NCI-H2029 treated with DMSO at 0.1 percent for 48 hours (cell line): Measurements from ENCODE around the gene SFT2D3.

Source experiments
- DNase-seq: peaks from one replicate; lab custom pipeline; 2025; lab: John Stamatoyannopoulos, UW

SFT2D3 gene, protein sequence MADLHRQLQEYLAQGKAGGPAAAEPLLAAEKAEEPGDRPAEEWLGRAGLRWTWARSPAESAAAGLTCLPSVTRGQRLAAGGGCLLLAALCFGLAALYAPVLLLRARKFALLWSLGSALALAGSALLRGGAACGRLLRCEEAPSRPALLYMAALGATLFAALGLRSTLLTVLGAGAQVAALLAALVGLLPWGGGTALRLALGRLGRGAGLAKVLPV

DNA sequence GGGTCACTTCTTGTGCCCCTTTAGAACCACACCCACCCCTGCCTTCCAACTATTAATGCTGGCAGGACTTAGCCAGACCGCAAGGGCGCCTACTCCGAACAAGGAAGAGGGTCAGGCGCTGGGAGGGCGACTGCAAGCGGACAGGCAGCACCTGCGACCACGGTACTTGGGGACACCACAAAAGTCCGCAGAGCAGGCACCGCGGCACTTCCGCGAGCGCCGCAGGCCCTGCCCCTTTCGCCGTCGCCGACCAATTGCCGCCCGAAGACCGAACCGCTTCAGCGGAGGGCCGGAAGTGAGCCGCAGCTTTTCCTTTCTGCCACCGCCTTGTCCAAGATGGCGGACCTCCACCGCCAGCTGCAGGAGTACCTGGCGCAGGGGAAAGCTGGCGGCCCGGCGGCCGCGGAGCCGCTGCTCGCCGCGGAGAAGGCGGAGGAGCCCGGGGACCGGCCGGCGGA is at the start of gene SFT2D3:
Gene SFT2D3 (plus strand): TSS at position 305 of the 458 bp plus-strand sequence. CDS start 32 bp downstream, at position 337.
- peak; percentile 79 for DNase-seq

DNA sequence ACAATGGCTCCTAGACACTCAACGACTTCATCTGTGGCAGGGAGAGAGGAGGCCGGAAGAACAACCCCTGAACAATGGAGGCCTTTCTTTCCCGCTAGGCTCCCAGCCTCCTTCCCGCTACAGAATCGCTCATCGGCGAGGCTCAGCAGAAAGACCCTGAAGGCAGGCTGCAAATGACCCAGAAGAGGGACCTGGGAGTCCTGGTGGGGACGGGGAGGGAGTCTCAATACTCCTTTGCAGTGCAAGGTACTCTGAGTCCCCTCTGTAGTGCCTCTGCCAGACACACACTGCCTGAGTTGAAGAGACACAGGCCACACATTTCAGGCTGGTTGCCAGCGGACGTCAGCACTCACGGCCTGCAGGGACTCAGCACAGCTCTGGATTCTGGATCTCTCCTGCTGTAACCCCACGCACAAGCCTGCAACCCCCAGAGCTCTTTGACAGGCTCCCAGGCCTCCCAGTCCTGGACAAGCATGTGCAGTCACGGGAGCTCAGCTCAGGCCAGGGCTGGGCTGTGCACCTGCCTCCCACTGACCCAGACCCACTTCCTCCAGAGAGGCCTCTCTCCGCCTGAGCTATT is 49.2 kb upstream of the SFT2D3 start:
- no peak for DNase-seq

DNA sequence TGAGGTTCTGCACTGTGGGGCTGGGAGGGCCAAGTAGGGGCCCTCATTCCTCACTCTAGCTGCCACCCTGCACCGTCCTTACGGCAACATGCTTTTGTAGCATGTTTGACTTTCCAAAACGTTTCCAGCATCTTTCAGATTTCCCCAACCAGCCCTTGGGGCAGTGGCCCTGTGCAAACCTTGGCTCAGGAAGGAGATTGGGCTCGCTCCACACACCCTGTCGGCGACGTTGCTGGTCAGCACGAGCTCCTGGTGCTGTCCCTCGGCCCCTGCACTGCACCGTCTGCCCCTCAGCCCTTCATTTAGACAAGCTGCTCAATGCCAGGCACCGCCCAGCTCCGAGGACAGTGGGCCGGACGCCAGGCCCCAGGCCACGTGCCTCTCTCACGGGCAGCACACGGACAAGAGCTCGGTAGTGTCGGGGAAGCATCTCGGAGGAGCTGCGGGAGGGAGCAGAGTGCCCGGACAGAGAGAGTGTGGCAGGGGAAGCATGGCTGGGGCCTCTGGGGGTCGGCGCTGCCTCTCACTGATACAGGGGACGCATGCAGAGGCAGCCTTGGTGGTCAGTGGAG is 48.4 kb upstream of the SFT2D3 start:
- no peak for DNase-seq

DNA sequence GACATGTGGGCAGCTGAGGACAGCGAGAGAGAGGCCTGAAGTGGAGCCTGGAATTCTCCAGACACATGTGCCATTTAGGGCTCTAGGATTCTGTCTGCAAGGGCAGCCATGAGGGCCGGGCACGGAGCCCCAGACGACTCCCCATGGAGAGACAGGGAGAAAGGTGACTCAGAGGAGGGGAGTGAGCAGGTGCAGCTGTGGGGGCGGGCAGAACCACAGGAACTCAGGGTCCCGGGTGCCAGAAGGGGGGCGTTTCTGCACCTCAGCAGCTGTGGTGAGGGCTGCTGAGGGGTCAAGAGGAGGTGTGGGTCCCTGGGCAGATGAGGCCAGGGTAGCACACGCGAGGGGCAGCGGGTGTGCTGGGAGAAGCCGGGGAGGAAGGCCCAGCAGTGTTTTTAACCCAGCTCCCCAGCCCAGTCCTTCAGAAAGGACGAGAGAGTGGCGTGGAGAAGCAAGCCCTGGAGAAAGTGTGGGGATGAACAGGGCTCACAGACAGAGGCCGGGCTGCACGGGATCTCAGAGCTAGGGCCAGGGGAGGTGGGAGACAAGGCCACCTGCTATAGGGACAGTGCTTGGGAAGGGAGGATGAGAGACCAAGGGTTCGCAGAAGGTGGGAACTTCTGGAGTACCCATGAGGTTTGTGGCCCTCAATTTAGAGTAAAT is 47.7 kb upstream of the SFT2D3 start:
- DNase-seq: no peak

DNA sequence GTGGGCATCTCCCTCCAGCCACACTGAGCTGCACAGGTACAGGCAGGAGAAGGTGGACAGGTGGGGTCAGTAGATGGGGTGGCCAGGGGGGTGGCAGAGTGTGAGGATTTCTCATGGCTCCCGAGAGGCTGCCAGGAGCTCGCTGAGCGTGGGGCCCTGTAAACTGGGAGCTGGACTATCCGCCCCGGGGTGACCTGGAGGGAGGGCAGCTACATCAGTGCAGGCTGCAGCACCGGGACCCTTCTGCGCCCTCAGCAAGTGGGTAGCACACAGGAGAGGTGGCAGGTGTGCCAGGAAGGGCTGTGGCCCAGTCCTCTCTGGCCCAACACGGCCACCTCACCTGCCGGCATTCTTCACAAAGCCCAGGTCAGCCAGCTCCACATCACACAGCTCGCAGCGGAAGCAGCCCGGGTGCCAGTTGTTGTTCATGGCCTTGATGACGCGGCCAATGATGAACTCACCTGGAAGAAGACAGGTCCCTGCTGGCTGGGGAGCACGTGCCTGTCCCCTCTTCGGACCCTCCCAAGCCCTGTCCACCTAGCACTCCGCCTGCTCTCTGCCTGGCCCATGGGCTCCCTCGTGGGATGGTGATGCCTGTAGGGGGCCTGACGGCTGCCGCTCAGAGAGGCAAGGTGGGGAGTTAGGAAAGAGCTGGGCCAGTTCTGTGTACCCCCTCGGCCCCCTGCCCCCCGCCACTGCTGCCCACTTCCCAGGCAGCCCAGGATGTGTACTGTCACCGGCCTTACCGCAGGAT is 47.0 kb upstream of the SFT2D3 start:
- no peak for DNase-seq

DNA sequence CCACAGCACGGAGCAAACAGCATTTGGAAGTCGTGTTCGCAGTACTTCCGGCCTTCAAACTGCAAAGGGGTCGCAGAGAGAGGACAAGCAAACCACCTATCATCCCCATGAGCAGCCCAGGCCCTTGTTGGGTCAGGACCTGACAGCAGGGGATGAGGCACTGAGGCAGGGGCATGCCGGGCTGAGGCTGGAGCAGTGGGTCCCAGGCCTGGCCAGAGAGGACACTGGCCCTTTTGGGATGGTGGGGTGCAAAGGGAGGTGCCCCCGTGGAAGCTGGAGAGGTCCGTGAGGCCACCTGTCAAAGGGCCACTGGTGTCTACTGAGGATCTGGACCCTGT is 46.5 kb upstream of the SFT2D3 start:
- no peak for DNase-seq

DNA sequence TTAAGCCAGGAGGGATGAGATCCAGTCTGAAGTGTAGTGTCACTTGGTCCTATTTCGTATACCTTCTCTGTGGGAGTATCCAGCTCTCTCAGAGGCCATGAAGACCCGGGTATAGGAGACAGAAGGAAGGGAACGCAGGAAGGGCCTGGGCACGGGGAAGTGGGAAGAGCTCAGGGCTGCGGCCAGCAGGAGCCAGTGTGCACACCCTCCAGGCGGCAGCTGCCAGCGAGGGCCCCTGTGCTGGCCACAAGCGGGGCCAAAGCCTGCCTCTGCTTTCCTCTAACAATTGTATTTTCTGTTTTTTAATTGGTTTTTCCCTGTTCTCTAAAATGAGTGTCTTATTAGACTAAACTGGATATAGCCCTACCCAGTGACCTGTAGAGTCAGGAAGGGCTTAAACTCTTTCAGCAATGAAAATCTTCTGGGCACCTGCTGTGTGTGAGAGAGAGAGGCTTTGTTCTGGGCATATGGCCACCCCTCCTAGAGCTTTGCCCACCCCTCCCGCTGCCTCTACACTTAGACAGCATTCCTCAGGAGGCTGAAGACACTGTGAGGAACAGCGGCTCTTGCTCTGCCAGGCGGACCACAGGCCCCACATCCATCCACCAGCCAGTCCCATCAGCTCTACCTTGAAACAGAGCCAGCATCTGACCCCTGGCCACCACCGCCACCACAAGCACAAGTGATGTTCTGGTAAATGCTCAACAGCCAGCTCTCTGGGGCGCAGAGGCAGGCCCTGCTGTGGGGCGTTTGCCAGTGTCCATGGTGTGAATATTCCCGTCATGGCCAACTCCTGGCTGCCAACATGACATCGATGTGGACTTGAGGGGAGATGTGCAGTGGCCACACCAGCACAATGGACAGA is 45.9 kb upstream of the SFT2D3 start:
- DNase-seq: no peak

DNA sequence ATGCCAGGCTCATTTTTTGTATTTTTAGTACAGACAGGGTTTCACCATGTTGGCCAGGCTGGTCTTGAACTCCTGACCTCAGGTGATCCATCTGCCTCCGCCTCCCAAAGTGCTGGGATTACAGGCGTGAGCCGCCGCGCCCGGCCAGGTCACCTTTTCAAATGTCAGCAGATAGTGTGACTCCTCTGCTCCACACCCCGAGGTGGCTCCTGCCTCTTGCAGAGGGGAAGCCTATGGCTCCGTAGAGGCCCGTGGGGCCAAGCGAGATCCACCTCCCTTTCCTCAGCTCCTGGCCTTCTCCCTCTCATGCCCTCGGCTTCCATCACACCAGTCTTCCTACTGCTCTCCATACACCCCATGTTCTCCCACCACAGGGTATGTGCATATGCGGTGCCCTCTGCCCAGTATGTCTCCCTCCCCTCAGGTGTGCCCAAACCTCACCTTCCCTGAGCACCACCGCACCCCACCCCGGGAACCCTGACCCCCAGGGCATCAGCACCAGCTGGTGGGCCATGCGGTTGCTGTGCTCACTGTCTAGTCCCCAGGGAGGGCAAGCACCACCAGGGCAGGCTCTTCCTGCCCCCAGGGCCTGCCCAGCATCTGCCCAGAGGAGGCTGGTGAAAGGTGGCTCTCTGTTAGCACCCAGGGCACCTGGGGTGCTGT is 44.6 kb upstream of the SFT2D3 start:
- no peak for DNase-seq

DNA sequence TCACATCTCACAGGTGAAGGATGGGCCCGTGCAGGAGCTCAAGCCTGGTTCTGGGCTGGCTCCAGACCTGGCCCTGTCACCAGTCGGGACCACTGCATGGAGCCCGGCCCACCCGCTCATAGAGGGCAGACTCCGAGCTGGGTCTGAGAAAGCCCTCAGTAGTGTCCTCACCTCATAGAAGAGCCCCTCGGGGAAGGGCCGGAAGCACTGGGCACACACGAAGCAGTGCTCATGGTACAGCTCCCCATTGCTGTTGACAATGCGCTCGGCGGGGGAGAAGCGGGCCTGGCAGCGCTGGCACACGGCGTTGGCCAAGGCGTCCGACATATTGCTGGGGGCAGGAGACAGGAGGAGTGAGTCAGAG is 44.1 kb upstream of the SFT2D3 start:
- DNase-seq: no peak

DNA sequence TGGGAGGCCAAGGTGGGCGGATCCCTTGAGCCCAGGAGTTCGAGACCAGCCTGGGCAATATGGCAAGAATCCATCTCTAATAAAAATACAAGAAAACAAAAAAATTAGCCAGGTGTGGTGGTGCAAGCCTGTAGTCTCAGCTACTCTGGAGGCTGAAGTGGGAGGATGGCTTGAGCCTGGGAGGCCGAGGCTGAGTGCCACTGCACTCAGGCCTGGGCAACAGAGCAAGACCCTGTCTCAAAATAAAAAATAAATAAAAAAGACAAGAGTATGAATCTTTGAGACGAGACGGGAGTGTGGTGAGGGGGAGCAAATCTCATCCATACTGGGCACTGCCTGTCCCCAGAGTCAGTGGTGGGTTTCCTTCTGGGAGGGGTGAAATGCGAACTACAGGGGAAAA is 43.2 kb upstream of the SFT2D3 start:
- DNase-seq: no peak

DNA sequence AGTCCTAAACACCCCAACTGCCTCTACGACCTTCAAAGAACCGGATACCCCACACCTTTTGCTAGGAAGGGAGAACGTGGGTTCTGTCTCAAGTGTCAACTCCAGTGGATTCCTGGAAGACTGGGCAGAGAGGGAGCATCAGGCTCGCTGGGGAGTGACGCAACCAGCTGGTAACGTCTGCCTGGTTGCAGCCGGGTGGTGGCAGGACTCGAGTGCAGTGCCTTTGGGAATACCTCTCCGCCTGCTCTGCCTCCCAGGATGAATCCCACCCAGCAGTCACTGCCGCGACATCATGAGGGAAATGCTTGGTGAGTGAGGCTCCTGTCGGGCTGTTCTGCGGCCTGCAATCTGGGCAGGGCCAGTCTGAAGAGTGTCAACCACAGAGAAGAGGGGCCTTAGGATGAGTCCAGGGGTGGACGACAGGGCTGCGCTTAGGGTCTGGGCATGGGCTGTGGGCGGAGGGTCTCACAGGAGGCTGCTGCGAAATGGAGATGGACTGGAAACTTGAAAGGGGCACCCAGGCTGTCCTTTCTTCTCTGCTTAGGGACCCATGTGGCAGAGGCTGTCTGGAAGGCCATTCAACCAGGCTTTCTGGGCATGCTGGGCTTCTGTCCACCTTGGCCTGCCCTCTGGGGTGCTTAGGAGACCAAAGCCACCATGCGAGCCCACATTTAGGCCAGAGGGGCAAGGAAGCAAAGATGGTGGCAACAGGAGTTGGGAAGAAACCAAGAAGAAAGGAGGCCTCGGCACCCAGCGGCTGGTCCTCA is 42.5 kb upstream of the SFT2D3 start:
- DNase-seq: no peak

DNA sequence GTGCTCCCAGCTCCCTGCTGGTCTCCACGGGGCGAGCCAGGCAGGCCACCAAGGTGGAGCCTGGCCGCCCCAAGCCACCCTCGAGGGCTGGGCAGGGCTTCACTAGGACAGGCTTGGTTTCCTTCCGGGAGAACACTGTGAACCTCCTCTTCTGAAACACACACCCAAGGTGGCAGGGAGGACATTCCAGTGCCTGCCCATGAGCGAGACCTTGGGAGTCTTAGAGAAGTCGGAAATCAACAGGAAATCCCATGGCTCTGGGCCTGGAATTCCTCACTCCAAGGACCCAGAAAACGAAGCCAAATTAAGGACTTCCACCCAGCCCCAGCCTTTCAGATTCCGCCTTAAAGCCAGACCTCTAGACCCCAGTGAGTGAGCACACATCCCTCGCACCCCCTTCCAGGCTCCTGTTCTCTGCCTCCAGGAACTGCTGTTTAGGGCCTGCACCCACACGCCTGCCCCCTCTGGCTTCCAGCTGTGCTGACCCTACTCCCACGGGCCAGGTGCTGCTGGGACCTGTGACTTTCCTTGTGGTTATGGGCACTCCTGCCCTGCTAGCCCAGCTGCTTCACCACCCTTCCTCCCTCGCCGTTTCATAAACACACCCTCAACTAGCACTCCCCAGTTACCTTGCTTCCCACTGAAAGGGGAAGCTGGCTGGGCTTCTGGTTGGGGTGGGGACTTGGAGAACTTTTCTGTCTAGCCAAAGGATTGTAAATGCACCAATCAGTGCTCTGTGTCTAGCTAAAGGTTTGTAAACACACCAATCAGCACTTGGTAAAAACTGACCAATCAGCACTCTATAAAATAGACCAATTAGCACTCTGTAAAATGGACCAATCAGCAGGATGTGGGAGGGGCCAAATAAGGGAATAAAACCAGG is 41.6 kb upstream of the SFT2D3 start:
- no peak for DNase-seq

DNA sequence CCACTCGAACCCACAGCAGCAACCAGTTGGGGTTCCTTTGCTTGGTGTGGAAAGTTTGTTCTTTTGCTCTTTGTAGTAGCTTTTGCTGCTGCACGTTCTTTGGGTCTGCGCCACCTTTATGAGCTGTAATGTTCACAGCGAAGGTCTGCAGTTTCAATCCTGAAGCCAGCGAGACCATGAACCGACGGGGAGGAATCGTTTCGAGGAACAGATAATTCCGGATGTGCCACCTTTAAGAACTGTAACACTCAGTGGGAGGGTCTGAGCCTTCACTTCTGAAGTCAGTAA is 41.1 kb upstream of the SFT2D3 start:
- DNase-seq: no peak

DNA sequence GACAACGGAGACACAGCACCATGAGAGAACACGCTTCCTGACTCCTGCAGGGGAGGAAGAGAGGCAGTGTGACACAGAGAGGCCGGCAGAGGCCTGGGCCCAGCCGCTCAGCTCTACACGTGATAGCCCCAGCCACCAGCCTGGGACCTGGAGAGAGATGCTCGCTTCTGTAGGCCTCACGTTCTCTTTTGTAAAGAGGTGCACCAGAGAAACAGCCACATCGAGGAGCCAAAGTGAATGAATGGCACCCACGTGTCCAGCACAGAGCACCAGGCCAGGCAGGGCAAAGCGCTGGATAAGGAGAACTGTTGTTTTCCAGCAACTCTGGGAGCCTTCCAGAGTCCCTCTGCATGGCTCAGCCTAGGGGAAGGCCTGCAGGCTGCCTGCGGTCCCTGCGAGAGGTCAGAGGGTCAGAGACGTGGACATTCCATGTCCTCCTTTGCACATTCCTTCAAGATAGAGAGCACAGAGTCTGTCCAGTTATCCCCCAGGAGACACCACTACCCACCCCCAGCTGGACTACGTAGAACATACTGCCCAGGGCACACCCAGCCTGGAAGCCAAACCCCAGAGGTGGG is 40.1 kb upstream of the SFT2D3 start:
- no peak for DNase-seq

DNA sequence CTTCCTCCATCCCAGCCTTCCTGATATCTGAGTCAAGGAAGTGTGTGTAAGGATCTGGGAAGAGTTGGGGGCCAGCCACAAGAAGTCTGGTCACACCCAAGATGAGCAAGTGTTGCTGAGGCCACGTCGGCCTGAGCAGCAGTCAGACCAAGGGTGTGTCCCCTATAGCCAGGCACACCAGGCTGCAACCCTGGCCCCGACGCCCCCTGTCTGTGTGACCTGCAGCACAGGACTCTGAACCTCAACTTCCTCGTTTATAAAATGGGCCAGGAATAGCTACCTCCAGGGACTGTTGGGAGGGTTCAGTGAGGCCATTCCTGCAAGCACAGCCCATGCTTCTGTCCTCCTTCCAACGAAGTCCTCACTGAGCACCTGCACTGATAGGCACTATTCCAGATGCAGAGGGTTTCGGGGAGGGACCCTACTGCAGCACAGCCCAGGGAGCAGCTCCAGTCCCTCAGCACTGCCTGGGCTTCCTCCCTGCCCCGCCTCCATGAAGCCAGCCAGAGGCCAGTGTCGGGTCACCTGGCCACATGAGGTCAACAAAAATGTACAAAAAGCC is 39.3 kb upstream of the SFT2D3 start:
- no peak for DNase-seq

DNA sequence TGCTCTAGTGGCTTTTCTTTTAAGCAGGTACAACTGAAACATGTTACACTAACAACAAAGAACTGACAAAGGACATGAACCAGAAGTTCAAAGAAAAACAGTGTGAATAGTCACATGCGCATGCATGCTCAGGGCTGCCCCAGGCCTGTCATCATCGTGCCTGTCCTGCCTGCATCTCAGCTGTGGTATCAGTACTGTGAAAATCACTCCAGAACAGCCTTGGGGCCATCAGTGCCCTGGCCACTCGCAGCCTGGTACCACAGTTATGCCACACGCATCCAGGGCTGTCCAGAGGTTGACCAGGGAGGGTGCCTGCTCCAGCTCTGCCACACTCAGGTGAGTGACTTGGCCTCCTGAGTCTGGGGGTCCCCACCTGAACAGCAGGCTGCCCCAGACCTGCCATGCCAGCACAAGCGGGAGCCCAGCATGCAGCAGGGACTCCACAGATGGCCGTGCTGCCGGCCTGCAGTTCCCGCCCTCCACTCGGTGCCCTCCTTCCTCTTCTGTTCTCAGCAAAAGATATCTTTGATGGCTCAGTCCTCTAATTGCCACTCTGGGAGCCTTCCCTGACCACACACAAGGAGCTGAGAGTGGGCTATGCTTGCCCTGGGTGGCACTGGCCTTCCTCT is 38.2 kb upstream of the SFT2D3 start:
- DNase-seq: no peak

DNA sequence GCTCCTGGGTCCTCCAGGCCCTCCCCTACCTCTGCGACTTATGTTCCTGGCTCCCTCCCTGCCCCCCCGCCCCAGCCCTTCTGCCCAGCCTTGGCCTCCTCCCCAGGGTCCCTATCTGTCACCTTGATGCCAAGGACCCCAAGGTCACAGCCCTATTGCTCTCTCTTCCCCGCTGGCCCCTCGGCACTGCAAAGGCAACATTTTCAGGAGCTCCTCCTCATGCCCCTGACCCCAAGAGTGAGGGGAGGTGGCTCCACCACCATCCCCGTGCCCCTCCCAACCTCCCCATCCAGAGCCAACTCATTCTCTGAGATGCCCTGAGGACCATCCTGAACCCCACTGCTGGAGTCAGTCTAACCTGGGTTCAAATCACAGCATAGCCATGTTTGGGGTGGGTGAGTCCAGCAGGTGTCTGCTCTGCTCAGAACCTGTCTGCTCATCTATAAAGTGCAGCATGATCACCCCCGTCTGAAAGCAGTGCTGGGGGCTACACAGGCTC is 37.7 kb upstream of the SFT2D3 start:
- no peak for DNase-seq
